Measurements from ENCODE around the gene CHKA.

CHKA gene

GRCh38 chr11:68012843-68013610 lies 108.2 kb downstream of the CHKA start:
- peak in 1 of 2 donors; percentile 24 for DNase-seq

GRCh38 chr11:68012044-68012842 lies 108.9 kb downstream of the CHKA start:
- no peak for DNase-seq

DNA sequence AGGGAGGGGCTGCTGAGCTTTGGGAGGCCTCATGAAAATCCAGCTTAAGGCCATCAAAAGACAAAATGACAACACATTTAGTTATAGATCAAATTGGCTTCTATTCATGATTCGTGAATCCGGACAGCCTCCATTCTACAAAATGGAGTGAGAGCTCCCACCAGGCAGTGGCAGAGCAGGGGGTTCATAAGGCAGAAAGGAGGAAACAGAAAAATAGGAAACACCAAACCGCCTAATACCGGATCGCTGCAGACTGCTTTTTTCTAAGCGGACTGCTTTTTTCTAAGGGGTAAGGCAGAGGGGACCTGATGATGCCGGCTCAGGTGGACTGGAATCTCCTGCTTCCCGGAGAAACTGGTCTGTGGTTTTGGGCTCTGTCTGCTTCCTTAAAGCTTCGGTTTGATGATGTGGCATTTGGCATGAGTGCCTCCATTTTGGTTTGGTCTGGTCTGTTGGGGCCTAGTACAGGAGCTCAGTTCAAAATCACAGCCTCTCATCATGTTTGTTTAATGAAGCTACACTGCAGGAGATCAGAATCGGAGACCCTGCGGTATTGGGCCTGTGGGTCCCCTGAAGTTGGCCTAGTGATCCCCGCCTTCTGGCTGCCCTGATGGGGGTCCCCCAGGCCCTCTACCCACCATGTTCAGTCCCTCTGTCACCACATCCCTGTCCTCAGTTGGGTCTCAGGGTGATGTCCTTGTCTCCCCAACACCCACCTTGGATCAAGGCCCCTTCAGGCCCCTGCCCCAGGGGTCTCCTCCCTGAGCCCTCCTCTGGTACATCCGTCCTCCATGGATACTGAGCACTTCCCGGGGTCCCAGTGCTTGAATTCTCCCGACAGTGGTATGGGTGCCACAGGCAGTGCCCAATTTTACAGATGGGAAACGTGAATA lies 109.9 kb downstream of the CHKA start:
- no peak for DNase-seq

DNA sequence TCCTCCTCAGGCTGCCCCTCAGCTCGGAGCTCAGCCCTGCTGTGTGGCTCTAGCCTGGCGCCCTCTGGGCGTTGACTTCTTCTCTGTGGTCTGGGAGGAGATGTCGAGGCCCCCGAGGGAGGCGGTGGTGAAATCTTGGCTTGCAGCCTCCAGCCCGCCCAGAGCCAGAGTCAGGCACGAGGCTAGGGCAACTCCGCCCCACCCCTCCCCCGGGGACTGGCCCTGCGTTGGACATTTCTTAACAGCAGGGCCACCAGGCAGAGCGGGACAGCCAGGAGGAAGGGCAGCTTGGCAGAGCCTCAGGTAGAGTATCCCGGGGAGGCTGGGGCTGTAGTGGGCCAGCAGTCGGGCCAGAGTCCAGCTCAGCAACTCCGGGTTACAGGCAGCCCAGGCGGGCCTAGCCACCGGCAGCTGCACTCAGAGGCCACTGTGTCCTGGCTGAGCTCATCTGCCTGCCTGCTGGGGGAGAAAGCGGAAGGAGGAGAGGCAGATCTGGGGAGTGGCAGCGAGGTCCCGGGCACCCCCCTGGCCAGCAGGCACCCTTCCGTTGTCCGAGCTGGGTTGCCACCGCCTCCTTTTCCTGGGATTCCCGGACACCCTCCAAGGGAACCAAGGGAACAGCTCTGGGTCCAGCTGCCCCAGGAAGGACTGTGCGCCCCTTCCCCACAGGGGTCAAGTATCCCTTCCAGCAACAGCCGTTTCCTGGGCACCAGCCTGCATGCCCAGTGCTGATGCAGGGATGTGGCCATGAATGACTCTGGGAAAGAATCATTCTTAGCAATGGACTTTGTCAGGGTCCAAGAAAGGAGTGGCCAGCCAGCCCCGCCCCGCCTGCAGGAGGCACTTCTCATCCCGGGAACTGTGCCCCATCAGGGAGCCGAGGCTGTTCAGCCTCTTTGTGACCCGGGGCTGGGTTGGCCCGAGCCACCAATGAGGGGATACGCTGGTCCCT lies 110.8 kb downstream of the CHKA start, which contains the start of gene ALDH3B1:
TSS of gene ALDH3B1 (plus strand) at position 238 of the 952 bp plus-strand sequence. CDS start 4,971 bp downstream, outside the sequence.
- DNase-seq = peak; percentile 67 to 88

- DNase-seq = no peak
These were observed 111.6 kb downstream of the CHKA start for GRCh38 chr11:68009391-68010089.

GRCh38 chr11:68008381-68009337 lies 112.5 kb downstream of the CHKA start:
- no peak for DNase-seq

DNA sequence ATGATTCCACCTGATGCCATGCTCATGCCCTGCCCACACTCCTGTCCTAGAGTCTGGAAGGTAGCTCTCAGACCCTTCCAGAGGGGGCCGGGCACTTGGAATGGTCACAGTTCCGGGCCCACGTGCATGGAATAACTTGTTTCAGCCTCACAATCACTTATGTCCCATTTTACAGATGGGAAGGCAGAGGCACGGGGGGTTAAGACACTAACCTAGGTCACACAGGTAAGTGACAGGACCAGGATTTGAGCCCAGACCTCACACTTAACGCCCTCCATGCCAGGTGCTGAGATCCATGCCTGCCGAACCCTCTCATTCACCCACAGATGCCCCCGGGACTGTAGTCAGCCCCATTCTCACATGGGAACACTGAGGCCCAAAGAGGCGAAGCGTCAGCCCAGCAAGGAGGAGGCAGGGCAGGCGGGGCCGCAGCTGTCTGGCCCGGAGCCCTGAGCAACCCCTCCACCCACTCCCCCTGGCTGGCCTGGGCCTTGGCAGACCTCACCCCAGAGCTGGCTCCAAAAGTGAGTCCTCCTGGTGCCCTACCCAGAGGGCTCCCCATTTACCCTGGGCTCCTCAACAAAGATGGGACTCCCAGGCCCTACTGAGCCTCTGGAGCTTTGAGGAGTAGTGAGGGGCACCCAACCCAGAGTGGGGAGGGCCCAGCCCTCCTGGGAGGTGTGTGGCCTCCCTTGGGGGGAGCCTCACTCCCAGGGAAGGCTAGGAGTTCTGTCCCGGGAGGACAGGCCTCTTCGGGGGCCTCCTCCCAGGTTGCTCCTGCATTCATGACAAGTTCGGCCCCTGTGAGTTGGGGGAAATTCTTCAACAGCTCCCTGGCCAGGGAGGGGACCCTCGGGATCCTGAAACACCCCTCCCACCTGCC lies 113.4 kb downstream of the CHKA start:
- DNase-seq = no peak

GRCh38 chr11:68006606-68007166 lies 114.5 kb downstream of the CHKA start:
- no peak for DNase-seq

DNA sequence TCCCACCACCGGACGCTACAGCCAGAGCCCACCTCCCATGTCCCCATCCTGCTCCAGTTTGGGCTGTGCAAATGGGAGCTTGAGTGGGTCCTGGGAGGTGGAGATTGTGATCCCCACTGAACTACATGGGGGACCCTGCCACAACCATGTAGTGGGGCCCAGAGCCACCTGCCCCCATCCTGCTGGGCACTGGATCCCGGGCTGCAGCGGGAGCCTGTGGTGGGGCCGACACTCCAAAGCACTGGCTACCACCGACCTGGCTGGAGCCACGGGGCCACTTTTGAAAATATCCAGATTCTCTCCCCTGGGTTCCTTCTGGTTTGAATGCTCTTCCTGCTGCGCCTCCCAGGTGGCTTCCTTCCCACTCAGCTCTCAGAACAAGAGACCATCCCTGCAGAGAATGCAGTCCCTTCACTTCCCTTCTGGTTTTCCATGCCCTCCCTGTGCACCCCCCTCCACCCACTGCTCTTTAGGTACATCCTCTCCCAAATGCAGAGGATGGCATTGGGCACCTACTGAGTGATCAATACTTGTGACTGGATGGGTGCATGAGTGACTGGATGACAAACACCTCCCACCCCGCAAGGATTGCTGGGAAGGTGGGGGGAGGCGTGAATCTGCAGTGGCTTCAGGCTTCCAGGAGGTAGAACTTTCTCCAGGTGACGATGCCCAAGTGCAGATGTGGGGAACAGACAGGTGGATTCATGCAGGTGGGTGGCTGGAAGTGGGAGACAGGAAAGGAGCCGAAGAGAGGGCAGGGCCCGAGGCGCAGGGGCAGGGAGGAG lies 116.4 kb downstream of the CHKA start:
- peak in 1 of 2 donors; percentile 40 for DNase-seq

- peak in 1 of 2 donors; percentile 43 for DNase-seq
These were observed 117.2 kb downstream of the CHKA start, which contains the start of gene UNC93B1 for GRCh38 chr11:68003846-68004550. Gene UNC93B1 (minus strand): TSS chr11:68004097. CDS start chr11:68004043, 54 bp downstream.

GRCh38 chr11:68002938-68003845 lies 118.0 kb downstream of the CHKA start:
- peak in 1 of 2 donors; percentile 13 for DNase-seq

Data from hippocampal formation (tissue), 2 donors.